SK-N-SH treated with all-trans-retinoic acid at 6 μM for 48 hours (cell line): Measurements from ENCODE around the gene PTPRB.

Source experiments
- ATAC-seq: fragments of 200-7000 bp; cut with Tn5 transposase; 3 replicates; pipeline ENCODE4 v1.9.1; 2020; ENCODE audit warnings: mild to moderate bottlenecking, moderate library complexity
- BACH2 ChIP-seq: fragments of 250-450 bp; sonication (Bioruptor Pico); IDR thresholded peaks from 2 replicates; pipeline ENCODE4 v1.9.0; 2021; ENCODE audit warnings: mild to moderate bottlenecking, borderline replicate concordance
- CREB5 ChIP-seq: fragments of 250-450 bp; sonication (Bioruptor Pico); IDR thresholded peaks from 2 replicates; pipeline ENCODE4 v1.5.1; 2020; ENCODE audit warnings: low read depth, mild to moderate bottlenecking, moderate library complexity
- CSRNP3 ChIP-seq: fragments of 250-450 bp; sonication (Bioruptor Pico); IDR thresholded peaks from 2 replicates; pipeline ENCODE4 v1.5.1; 2021; ENCODE audit warnings: mild to moderate bottlenecking, moderate library complexity
- ESRRG ChIP-seq: fragments of 250-450 bp; sonication (Bioruptor Pico); IDR thresholded peaks from 2 replicates; pipeline ENCODE4 v1.6.1; 2021; ENCODE audit warnings: mild to moderate bottlenecking
- GLIS3 ChIP-seq: fragments of 250-450 bp; sonication (Bioruptor Pico); IDR thresholded peaks from 2 replicates; pipeline ENCODE4 v1.5.0; 2020; ENCODE audit warnings: mild to moderate bottlenecking, moderate library complexity
- ISL1 ChIP-seq: fragments of 250-450 bp; sonication (Bioruptor Pico); IDR thresholded peaks from 2 replicates; pipeline ENCODE4 v2.1.2; 2022; ENCODE audit warnings: mild to moderate bottlenecking, moderate library complexity
- OSR1 ChIP-seq: fragments of 250-450 bp; sonication (Bioruptor Pico); IDR thresholded peaks from 2 replicates; pipeline ENCODE4 v1.8.0; 2022; ENCODE audit warnings: moderate library complexity, mild to moderate bottlenecking, inconsistent platforms
- PATZ1 ChIP-seq: fragments of 250-450 bp; sonication (Bioruptor Pico); IDR thresholded peaks from 2 replicates; pipeline ENCODE4 v1.8.0; 2020; ENCODE audit warnings: mild to moderate bottlenecking, moderate library complexity, borderline replicate concordance
- POU6F1 ChIP-seq: fragments of 250-450 bp; sonication (Bioruptor Pico); IDR thresholded peaks from 2 replicates; pipeline ENCODE4 v1.8.0; 2021; ENCODE audit warnings: low read depth, mild to moderate bottlenecking, moderate library complexity, borderline replicate concordance
- PPARA ChIP-seq: fragments of 250-450 bp; sonication (Bioruptor Pico); IDR thresholded peaks from 2 replicates; pipeline ENCODE4 v1.5.0; 2020; ENCODE audit warnings: mild to moderate bottlenecking, borderline replicate concordance
- RARB ChIP-seq: fragments of 250-450 bp; sonication (Bioruptor Pico); IDR thresholded peaks from 2 replicates; pipeline ENCODE4 v1.8.0; 2021; ENCODE audit warnings: mild to moderate bottlenecking, moderate library complexity
- SNAI2 ChIP-seq: fragments of 250-450 bp; sonication (Bioruptor Pico); IDR thresholded peaks from 2 replicates; pipeline ENCODE4 v1.5.0; 2020; ENCODE audit warnings: mild to moderate bottlenecking, moderate library complexity
- TCF4 ChIP-seq: fragments of 250-450 bp; sonication (Bioruptor Pico); IDR thresholded peaks from 2 replicates; pipeline ENCODE4 v1.8.0; 2021; ENCODE audit warnings: mild to moderate bottlenecking, moderate library complexity, borderline replicate concordance
- TOX ChIP-seq: fragments of 250-450 bp; sonication (Bioruptor Pico); IDR thresholded peaks from 2 replicates; pipeline ENCODE4 v1.8.0; 2021; ENCODE audit warnings: mild to moderate bottlenecking, moderate library complexity, borderline replicate concordance
- TSHZ2 ChIP-seq: fragments of 250-450 bp; sonication (Bioruptor Pico); IDR thresholded peaks from 2 replicates; pipeline ENCODE4 v1.5.0; 2020; ENCODE audit warnings: mild to moderate bottlenecking, moderate library complexity
- ZC3H10 ChIP-seq: fragments of 250-450 bp; sonication (Bioruptor Pico); IDR thresholded peaks from 2 replicates; pipeline ENCODE4 v1.5.1; 2021; ENCODE audit warnings: mild to moderate bottlenecking, moderate library complexity
- ZFP3 ChIP-seq: fragments of 250-450 bp; sonication (Bioruptor Pico); IDR thresholded peaks from 2 replicates; pipeline ENCODE4 v1.5.0; 2020; ENCODE audit warnings: mild to moderate bottlenecking, moderate library complexity
- ZFP30 ChIP-seq: fragments of 450-650 bp; formaldehyde crosslinking; IDR thresholded peaks from 2 replicates; pipeline ENCODE4 v1.5.0; 2022; ENCODE audit warnings: mild to moderate bottlenecking, moderate library complexity
- ZNF565 ChIP-seq: fragments of 450-650 bp; formaldehyde crosslinking; conservative IDR thresholded peaks from 2 replicates; pipeline ENCODE4 v1.5.0; 2020; ENCODE audit warnings: low read depth, mild to moderate bottlenecking, moderate library complexity
- ZNF70 ChIP-seq: fragments of 450-650 bp; formaldehyde crosslinking; IDR thresholded peaks from 2 replicates; pipeline ENCODE4 v1.5.0; 2020; ENCODE audit warnings: mild to moderate bottlenecking, moderate library complexity
- ZNF8 ChIP-seq: fragments of 450-650 bp; formaldehyde crosslinking; IDR thresholded peaks from 2 replicates; pipeline ENCODE4 v1.5.0; 2020; ENCODE audit warnings: mild to moderate bottlenecking, moderate library complexity

The PTPRB gene

GRCh38 chr12:70484464-70484863 is 152.8 kb downstream of the PTPRB start:
- ATAC-seq = no peak
- TF ChIP-seq PATZ1 (CRISPR knock-in tag) (no peak), ZFP30 (CRISPR knock-in tag) (no peak), CREB5 (CRISPR knock-in tag) (no peak), ZNF8 (CRISPR knock-in tag) (no peak), ZC3H10 (CRISPR knock-in tag) (no peak), ISL1 (CRISPR knock-in tag) (no peak), RARB (no peak), BACH2 (CRISPR knock-in tag) (no peak), PPARA (CRISPR knock-in tag) (no peak), ZNF70 (CRISPR knock-in tag) (no peak), GLIS3 (CRISPR knock-in tag) (no peak), TSHZ2 (CRISPR knock-in tag) (no peak), POU6F1 (CRISPR knock-in tag) (no peak)

GRCh38 chr12:70482764-70483163 is 154.5 kb downstream of the PTPRB start:
- ATAC-seq = no peak
- TF ChIP-seq TCF4 (CRISPR knock-in tag) (no peak), ZNF70 (CRISPR knock-in tag) (no peak), ZFP30 (CRISPR knock-in tag) (no peak), ZC3H10 (CRISPR knock-in tag) (no peak), SNAI2 (CRISPR knock-in tag) (no peak), ZFP3 (CRISPR knock-in tag) (no peak), ZNF565 (CRISPR knock-in tag) (no peak), CSRNP3 (CRISPR knock-in tag) (no peak), POU6F1 (CRISPR knock-in tag) (no peak), ZNF8 (CRISPR knock-in tag) (no peak), ESRRG (CRISPR knock-in tag) (no peak), OSR1 (CRISPR knock-in tag) (no peak), TSHZ2 (CRISPR knock-in tag) (no peak), TOX (CRISPR knock-in tag) (no peak), PPARA (CRISPR knock-in tag) (no peak), BACH2 (CRISPR knock-in tag) (no peak), ISL1 (CRISPR knock-in tag) (no peak), RARB (no peak), CREB5 (CRISPR knock-in tag) (no peak)
- TF ChIP-seq, all 23 proteins: peak for 0
